ENCODE measurements around the gene CCDC190. TPM values are rescaled to one million over a fixed set of nuclear protein-coding genes. Genes with fewer than 3 reads are reported as not detected.

The CCDC190 gene
- polyA plus RNA-seq, 1 of the 3 experiments (the other 2 are of a cell fraction), result 0.21 TPM

- CTCF ChIA-PET, result interaction anchor here (1.6 to 3.1 kb wide), 2 partner anchors 162 to 408 kb away, joined by 5 to 14 read pairs; partner anchors contain the start of gene RGS4
- H4K20me1 ChIP-seq (ENCODE audit: insufficient read depth), result no peaks in the 10 kb centered on the region
- H2AFZ ChIP-seq (ENCODE audit: low read depth), result 0 out of 2 replicates have a peak overlapping the region, but pooled peaks have one; percentile 23
- H3K79me2 ChIP-seq (ENCODE audit: insufficient read depth), result no peaks in the 10 kb centered on the region
- peaks cover 20 to 33% of the 10 kb centered on the region in 2 experiments for H3K4me1 ChIP-seq (ENCODE audit: control insufficient read depth in 1 of 2, insufficient read depth in 2 of 2, low read depth in 1 of 2, low read length in 1 of 2)
- WGBS (ENCODE audit: low lambda C conversion rate), result 60% methylated on average over 2 of the region's 2 CpGs
- peak overlapping the region; percentile 87 for H3K9ac ChIP-seq
- H3K4me2 ChIP-seq, result peak overlapping the region; percentile 58
- H3K9me2 ChIP-seq, result no peaks in the 10 kb centered on the region
- no peaks in the 10 kb centered on the region for H3K36me3 ChIP-seq (replicated peaks in 1 of 2; ENCODE audit: control insufficient read depth in 1 of 2, insufficient read depth in 2 of 2, low read length in 1 of 2)
- peaks cover 20% of the 10 kb centered on the region; the same call in 1 of the 2 replicates for H3K9me3 ChIP-seq
- peak overlapping the region; percentile 60 to 99 for H3K27ac ChIP-seq (ENCODE audit: low read depth in 2 of 2, low read length in 1 of 2)
- peak overlapping the region in 1 of 2 experiments; percentile 33; a peak in 1 of 4 replicates for H3K4me3 ChIP-seq (ENCODE audit: low read depth in 2 of 2, low read length in 1 of 2)
- POLR2A ChIA-PET, result interaction anchor here (1.0 kb wide), 1 partner anchor 161 kb away, joined by 3 read pairs; the partner anchor contains the start of gene RGS4
- no peaks in the 10 kb centered on the region for H3K27me3 ChIP-seq (ENCODE audit: insufficient read depth)
- DNase-seq, result no peak
- TF ChIP-seq USF2 (IDR thresholded peaks at IDR 0.05; ENCODE audit: borderline replicate concordance, low read depth, low read length) (no peak), NRF1 (IDR thresholded peaks at IDR 0.05; ENCODE audit: low read depth, low read length) (no peak), SIN3A (IDR thresholded peaks at IDR 0.05; ENCODE audit: borderline replicate concordance, low read depth, low read length) (no peak), MXI1 (IDR thresholded peaks at IDR 0.05; ENCODE audit: low read depth, low read length) (no peak), FOXJ3 (CRISPR knock-in tag; IDR thresholded peaks at IDR 0.05) (no peak), ZBTB33 (IDR thresholded peaks at IDR 0.05; ENCODE audit: borderline replicate concordance, low read depth) (no peak), JUND (IDR thresholded peaks at IDR 0.05) (no peak), TEAD4 (IDR thresholded peaks at IDR 0.05; ENCODE audit: borderline replicate concordance, insufficient read depth) (no peak), FOSL2 (IDR thresholded peaks at IDR 0.05; ENCODE audit: borderline replicate concordance, low read depth) (no peak), IRF3 (IDR thresholded peaks at IDR 0.05; ENCODE audit: low read depth, low read length) (no peak), EZH2phosphoT487 (IDR thresholded peaks at IDR 0.05; ENCODE audit: borderline replicate concordance, low read depth) (no peak), POLR2AphosphoS5 (IDR thresholded peaks at IDR 0.05; ENCODE audit: low read depth, low read length) (no peak), ELF1 (IDR thresholded peaks at IDR 0.05) (no peak), EP300 (IDR thresholded peaks at IDR 0.05; ENCODE audit: borderline replicate concordance in 1 of 2, low read depth in 1 of 2, low read length in 1 of 2) (no peak), SMC3 (IDR thresholded peaks at IDR 0.05; ENCODE audit: low read depth, low read length) (no peak), FOXM1 (IDR thresholded peaks at IDR 0.05; ENCODE audit: low read depth) (no peak), PBX3 (IDR thresholded peaks at IDR 0.05) (no peak), GATA2 (CRISPR knock-in tag; IDR thresholded peaks at IDR 0.05) (no peak), USF1 (IDR thresholded peaks at IDR 0.05; ENCODE audit: borderline replicate concordance, low read depth) (no peak), REST (IDR thresholded peaks at IDR 0.05; ENCODE audit: low read depth, low read length) (no peak)
- H3F3A ChIP-seq (replicated peaks; ENCODE audit: insufficient read depth), result peaks cover 34% of the 10 kb centered on the region
Measured at GRCh38 chr1:162908236-162908635, 47.3 kb upstream of the CCDC190 start.

Data from SK-N-SH (cell line).